ENCODE results near the gene MPRIP.

DNA sequence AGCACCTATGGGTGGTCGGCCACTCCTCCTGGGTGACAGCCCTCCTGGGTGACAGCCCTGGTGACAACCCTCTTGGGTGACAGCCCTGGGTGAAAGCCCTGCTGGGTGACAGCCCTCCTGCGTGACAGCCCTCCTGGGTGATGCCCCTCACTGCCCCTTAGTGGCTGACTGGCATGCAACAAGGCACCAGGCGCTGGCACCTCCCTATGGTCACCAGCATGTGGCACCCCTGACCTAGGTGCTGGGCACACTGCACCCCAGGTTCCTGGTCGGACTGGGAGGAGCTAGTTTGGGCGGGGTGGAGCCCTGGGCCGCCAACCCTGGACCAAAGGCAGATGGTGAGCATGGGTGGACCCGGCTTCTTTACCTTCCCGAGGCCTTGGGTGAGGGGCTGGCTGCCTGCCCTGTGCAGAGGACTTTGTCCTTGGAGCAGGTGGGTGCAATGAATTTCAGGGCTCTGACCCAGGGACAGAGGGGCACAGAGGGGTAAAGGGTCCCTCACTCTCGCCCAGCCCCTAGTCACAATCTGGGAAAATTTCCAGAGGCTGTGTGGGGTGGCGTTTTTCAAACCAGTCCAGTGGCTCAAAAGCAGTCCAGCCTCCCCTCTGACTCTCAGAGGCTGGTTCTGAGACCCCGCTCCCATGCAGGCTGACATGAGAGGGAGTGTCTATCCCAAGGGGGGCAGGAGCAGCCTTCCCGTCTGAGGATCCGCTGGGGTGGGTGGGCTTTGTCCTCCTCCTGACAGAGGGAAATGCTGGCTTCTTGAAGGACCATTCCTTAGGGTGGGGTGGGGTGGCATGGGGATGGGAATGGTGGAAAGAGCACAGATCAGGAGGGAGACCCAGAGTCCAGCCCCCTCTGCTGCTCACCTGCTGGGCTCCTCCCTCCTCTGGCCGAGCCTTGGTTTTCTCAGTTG lies 44.5 kb upstream of the MPRIP start:
- TF ChIP-seq, protein P1, sequence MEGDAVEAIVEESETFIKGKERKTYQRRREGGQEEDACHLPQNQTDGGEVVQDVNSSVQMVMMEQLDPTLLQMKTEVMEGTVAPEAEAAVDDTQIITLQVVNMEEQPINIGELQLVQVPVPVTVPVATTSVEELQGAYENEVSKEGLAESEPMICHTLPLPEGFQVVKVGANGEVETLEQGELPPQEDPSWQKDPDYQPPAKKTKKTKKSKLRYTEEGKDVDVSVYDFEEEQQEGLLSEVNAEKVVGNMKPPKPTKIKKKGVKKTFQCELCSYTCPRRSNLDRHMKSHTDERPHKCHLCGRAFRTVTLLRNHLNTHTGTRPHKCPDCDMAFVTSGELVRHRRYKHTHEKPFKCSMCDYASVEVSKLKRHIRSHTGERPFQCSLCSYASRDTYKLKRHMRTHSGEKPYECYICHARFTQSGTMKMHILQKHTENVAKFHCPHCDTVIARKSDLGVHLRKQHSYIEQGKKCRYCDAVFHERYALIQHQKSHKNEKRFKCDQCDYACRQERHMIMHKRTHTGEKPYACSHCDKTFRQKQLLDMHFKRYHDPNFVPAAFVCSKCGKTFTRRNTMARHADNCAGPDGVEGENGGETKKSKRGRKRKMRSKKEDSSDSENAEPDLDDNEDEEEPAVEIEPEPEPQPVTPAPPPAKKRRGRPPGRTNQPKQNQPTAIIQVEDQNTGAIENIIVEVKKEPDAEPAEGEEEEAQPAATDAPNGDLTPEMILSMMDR (IDR thresholded peaks at IDR 0.05), result no peak
- no peak for TF ChIP-seq POLR2AphosphoS5 (IDR thresholded peaks at IDR 0.05)
